WTC11 (cell line): ENCODE measurements around the gene CCDC178. TPM values are rescaled to one million over a fixed set of nuclear protein-coding genes. Genes with fewer than 3 reads are reported as not detected.
"Not testable (repeated sequence)": the region's sequence is repeated elsewhere in the genome, so short reads cannot be mapped to it uniquely, and the experiment has no call there.

Experiments used
- ATAC-seq: fragments of 200-7000 bp; cut with Tn5 transposase; 2 replicates; pipeline ENCODE4 v1.10.0; 2021; ENCODE audit warnings: mild to moderate bottlenecking, moderate library complexity
- CTCF ChIA-PET: fragments of 300-600 bp; sonication (Branson Sonifier 250); formaldehyde crosslinking; loops from one replicate; lab custom pipeline; 2021; ENCODE audit warnings: antibody characterized with exemption; lab: Charles Lee
- POLR2A ChIA-PET: fragments of 350-600 bp; sonication (Branson Sonifier 250); formaldehyde crosslinking; loops from one replicate; lab custom pipeline; 2021; ENCODE audit warnings: antibody characterized with exemption; lab: Charles Lee
- DNase-seq: peaks from one replicate; pipeline ENCODE4 v3.0.0; 2021; ENCODE audit warnings: low spot score
- H3K27ac Mint-ChIP-seq: 2 replicates; pipeline ENCODE4 v1.8.0; 2021; ENCODE audit warnings: mixed read lengths
- H3K27me3 Mint-ChIP-seq: 2 replicates; pipeline ENCODE4 v1.8.0; 2021; ENCODE audit warnings: low read depth, mild to moderate bottlenecking, moderate library complexity, mixed read lengths
- H3K36me3 Mint-ChIP-seq: 2 replicates; pipeline ENCODE4 v1.8.0; 2021; ENCODE audit warnings: mixed read lengths
- H3K4me1 Mint-ChIP-seq: 2 replicates; pipeline ENCODE4 v1.8.0; 2022; ENCODE audit warnings: mixed read lengths
- H3K4me3 Mint-ChIP-seq: 2 replicates; pipeline ENCODE4 v1.8.0; 2021; ENCODE audit warnings: mild to moderate bottlenecking, moderate library complexity, mixed read lengths
- H3K9me3 Mint-ChIP-seq: 2 replicates; pipeline ENCODE4 v1.8.0; 2021; ENCODE audit warnings: mixed read lengths
- AR ChIP-seq: fragments of 250-450 bp; sonication (Bioruptor Pico); IDR thresholded peaks from 2 replicates; pipeline ENCODE4 v1.9.0; 2021; ENCODE audit warnings: mild to moderate bottlenecking
- ARID4B ChIP-seq: sonication (generic); formaldehyde crosslinking; IDR thresholded peaks from 2 replicates; pipeline ENCODE4 v1.8.0; 2023; ENCODE audit warnings: missing genetic modification reagents, mild to moderate bottlenecking, borderline replicate concordance
- CBFB ChIP-seq: sonication (generic); formaldehyde crosslinking; IDR thresholded peaks from 2 replicates; pipeline ENCODE4 v1.8.1; 2022; ENCODE audit warnings: mild to moderate bottlenecking, low read depth, missing genetic modification reagents
- PRDM15 ChIP-seq: sonication (generic); formaldehyde crosslinking; IDR thresholded peaks from 2 replicates; pipeline ENCODE4 v1.8.0; 2022; ENCODE audit warnings: missing genetic modification reagents
- RELA ChIP-seq: sonication (generic); formaldehyde crosslinking; IDR thresholded peaks from 2 replicates; pipeline ENCODE4 v1.8.1; 2022; ENCODE audit warnings: missing genetic modification reagents, mild to moderate bottlenecking, borderline replicate concordance
- SMAD3 ChIP-seq: sonication (generic); formaldehyde crosslinking; IDR thresholded peaks from 2 replicates; pipeline ENCODE4 v1.8.0; 2022; ENCODE audit warnings: missing genetic modification reagents, mild to moderate bottlenecking, borderline replicate concordance
- SP1 ChIP-seq: sonication (generic); formaldehyde crosslinking; conservative IDR thresholded peaks from 2 replicates; pipeline ENCODE4 v1.8.1; 2022; ENCODE audit warnings: missing genetic modification reagents
- TCF7 ChIP-seq: sonication (generic); formaldehyde crosslinking; IDR thresholded peaks from 2 replicates; pipeline ENCODE4 v1.8.0; 2022; ENCODE audit warnings: mild to moderate bottlenecking, low read depth, missing genetic modification reagents, moderate library complexity
- ZNF138 ChIP-seq: sonication (generic); formaldehyde crosslinking; conservative IDR thresholded peaks from 2 replicates; pipeline ENCODE4 v1.8.1; 2022; ENCODE audit warnings: mild to moderate bottlenecking, moderate library complexity, missing genetic modification reagents
- ZNF396 ChIP-seq: fragments of 250-450 bp; sonication (Bioruptor Pico); IDR thresholded peaks from 2 replicates; pipeline ENCODE4 v1.8.0; 2021; ENCODE audit warnings: mild to moderate bottlenecking, moderate library complexity, borderline replicate concordance
- ZNF532 ChIP-seq: fragments of 250-450 bp; sonication (Bioruptor Pico); IDR thresholded peaks from 2 replicates; pipeline ENCODE4 v1.9.0; 2021; ENCODE audit warnings: mild to moderate bottlenecking, borderline replicate concordance
- total RNA-seq: library from RNA; stranded (reverse); gene quantifications from 3 replicates; pipeline ENCODE4 v1.2.3, GENCODE V29; 2021
- TF ChIP-seq, protein P1 (sequence below): sonication (generic); formaldehyde crosslinking; IDR thresholded peaks from 2 replicates; pipeline ENCODE4 v1.8.1; 2023; ENCODE audit warnings: mild to moderate bottlenecking, moderate library complexity, missing genetic modification reagents

Gene CCDC178
- total RNA-seq, 1 experiment from 2014 or later = 0.20 TPM

DNA sequence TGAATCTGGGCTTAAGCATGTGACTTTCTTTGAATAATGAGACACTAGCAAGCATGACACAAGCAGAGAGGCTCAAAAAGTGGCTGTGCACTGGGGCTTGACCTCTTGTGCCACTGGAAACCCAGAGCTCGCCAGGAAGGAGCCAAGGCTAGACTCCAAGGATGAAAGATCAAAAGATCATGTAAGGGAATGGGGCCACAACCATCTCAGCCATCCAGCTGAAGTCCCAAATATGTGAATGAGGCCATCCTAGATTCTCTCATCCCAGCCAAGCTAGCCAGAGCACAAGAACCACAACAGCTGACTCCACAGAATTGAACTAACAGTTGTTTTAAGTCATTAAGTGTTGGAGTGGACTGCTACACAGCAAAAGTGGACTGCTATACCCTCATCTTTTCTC is 288.1 kb downstream of the CCDC178 start:
- Mint-ChIP-seq H3K27me3 (no peaks in the 10 kb centered on the region), H3K4me1 (no peaks in the 10 kb centered on the region), H3K4me3 (no peak overlapping the region), H3K9me3 (peaks cover 21% of the 10 kb centered on the region), H3K27ac (no peak overlapping the region), H3K36me3 (peaks cover 3% of the 10 kb centered on the region; the same call in 1 of the 2 replicates)
- TF ChIP-seq RELA = no peak
- TF ChIP-seq, protein P1, sequence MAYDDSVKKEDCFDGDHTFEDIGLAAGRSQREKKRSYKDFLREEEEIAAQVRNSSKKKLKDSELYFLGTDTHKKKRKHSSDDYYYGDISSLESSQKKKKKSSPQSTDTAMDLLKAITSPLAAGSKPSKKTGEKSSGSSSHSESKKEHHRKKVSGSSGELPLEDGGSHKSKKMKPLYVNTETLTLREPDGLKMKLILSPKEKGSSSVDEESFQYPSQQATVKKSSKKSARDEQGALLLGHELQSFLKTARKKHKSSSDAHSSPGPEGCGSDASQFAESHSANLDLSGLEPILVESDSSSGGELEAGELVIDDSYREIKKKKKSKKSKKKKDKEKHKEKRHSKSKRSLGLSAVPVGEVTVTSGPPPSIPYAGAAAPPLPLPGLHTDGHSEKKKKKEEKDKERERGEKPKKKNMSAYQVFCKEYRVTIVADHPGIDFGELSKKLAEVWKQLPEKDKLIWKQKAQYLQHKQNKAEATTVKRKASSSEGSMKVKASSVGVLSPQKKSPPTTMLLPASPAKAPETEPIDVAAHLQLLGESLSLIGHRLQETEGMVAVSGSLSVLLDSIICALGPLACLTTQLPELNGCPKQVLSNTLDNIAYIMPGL = no peak
- no peak for TF ChIP-seq CBFB (CRISPR knock-in tag)
- TF ChIP-seq PRDM15 = no peak
- no peak for TF ChIP-seq TCF7
- no peak for TF ChIP-seq ZNF396 (CRISPR knock-in tag)
- no peak for TF ChIP-seq SP1 (CRISPR knock-in tag)
- no peak for TF ChIP-seq AR (CRISPR knock-in tag)
- TF ChIP-seq ARID4B (CRISPR knock-in tag) = no peak
- no peak for TF ChIP-seq ZNF532 (CRISPR knock-in tag)
- TF ChIP-seq ZNF138 (CRISPR knock-in tag) = no peak
- TF ChIP-seq SMAD3 (CRISPR knock-in tag) = no peak
- ChIA-PET POLR2A (no interaction called here), CTCF (no interaction called here)
- DNase-seq (no peak), ATAC-seq (no peak)

- peaks cover 30% of the 10 kb centered on the region for H3K9me3 Mint-ChIP-seq
- POLR2A ChIA-PET, H3K27me3 Mint-ChIP-seq, H3K36me3 Mint-ChIP-seq, CTCF ChIA-PET, H3K4me3 Mint-ChIP-seq, H3K27ac Mint-ChIP-seq, DNase-seq, H3K4me1 Mint-ChIP-seq, ATAC-seq: not testable (repeated sequence)
These were observed 292.7 kb downstream of the CCDC178 start for GRCh38 chr18:33147811-33148210.
